Putamen (tissue), 1 donor: Measurements from ENCODE around the gene CMYA5.

Experiments used
- DNase-seq: peaks from one replicate; pipeline ENCODE4 v3.0.0-alpha.2; 2016; ENCODE audit warnings: low spot score

CMYA5 gene

GRCh38 chr5:79834754-79835714 is 145.4 kb downstream of the CMYA5 start:
- no peak for DNase-seq

- no peak for DNase-seq
Observed at GRCh38 chr5:79837761-79838551, 148.3 kb downstream of the CMYA5 start.

DNA sequence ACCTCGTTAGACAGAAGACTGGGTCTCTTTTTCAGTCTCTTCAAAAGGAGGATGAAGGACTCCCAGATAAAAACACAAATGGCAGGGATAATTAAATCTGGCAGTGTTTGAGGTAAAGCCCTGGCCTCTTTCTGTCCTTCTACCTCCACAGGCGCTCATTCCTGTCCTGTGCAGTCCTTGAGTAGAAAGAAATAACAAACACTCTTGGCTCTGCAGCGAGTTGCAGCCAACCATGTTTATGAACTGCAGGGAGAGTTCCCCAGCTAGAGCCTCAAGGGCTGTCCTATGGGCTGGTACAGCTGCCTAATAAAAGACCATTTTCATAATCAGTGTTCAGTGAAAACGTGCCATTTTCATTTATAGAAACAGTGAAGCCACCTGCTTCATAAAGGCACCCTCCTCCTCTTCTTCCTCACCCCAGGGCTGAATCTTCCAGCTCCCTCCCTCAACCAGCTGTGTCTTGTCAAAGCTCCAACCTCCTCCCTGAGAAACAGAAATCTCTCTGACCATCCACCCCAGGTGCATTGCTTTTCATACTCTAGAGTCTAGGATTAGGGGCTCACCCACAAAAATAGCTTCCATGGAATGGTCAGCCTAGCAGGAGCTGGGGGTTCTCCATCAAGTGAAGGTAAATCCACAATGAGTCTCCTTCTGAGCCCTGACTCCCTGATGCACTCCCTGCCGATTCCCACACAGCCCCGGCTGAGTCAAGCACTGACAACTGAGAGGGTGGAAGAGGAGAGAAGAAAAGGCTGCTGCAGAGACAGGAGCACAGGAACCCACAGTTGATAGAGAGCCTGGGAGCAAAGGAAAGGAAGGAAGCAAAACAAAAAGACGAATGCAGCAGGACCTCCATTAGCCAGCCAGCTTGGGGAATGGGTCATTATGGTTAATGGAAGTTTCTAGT is 150.7 kb downstream of the CMYA5 start:
- peak; percentile 76 for DNase-seq

GRCh38 chr5:79841172-79841571 is 151.5 kb downstream of the CMYA5 start:
- no peak for DNase-seq

GRCh38 chr5:79842006-79842881 is 152.6 kb downstream of the CMYA5 start:
- DNase-seq: no peak

DNA sequence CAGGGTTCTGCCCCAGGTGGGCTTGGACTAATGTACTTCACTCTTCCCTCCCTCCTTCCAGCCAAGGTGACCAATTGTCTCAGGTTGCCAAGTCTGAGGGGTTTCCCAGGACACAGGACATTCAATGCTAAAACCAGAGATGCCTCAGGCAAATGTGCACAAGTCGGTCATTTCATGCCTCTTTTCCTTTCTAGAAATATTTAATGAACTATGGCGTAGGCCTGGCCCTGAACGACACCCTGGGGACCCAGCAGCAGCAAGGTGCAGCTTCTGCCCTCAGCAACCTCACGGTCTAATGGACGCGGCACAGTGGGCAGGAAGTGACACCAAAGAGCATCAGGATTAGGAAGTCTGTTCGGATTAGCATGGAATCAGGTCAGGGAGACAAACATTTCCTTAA is 153.4 kb downstream of the CMYA5 start:
- DNase-seq: no peak

DNA sequence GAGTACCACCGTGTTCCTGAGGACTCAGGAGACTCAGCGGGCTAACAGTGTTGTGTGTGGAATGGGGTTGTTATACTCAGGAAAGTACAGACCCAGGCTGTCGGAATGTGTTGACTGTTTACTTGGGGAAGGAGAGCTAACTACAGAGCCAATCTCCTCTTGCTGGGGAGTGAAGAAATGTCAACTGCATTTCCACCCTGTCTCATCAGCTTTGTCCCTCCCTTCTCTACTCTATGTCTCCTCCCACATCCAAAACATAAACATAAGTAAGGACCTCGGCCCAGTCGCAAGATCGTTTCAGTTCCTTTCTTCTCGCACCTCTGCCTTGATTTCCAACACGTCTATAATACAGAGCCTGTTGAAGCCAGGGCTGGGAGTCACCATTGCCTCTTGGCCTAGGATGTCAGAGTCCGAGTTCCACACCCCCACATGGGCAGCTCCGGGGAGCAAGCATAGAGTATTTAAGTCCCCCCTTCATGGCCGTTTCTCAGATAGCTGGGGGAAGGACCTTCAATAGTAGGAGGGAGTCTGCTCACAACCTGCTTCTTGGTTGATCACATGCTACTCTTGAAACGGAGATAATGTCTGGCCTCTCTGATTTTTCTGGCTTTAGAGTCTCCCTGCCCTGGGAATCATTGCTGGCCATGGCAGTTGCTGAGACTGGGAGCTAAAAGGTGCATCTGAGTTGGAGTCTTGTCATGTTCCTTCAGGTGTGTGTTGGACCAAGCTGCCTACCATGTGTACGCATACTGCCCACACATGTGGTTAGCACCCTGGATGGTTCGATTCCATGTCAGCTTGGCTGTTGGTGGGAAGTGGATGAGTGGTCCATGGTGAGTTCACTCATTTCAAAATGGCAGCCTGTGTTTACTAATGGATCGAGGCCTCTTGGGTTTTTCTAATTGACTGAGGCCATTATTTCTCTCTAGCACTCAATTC is 154.1 kb downstream of the CMYA5 start:
- no peak for DNase-seq

- DNase-seq: no peak
Observed at GRCh38 chr5:79844571-79844970, 154.9 kb downstream of the CMYA5 start.

GRCh38 chr5:79845448-79846197 is 156.0 kb downstream of the CMYA5 start:
- DNase-seq: peak; percentile 63

DNA sequence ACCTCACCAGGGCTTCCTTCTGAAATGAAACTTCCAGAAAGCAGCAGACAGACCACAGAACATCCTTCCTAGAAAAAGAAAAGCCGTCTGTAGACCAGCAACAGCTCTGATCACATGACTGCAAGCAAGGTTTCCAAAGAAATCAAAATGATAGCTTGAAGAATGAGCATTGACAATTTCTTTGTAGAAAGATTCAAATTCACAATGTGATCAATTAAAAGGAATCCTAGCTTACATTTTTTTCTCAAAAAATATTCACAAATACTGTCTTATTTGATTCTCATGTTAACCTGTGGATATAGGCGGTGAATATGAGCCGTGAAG is 156.5 kb downstream of the CMYA5 start:
- no peak for DNase-seq

DNA sequence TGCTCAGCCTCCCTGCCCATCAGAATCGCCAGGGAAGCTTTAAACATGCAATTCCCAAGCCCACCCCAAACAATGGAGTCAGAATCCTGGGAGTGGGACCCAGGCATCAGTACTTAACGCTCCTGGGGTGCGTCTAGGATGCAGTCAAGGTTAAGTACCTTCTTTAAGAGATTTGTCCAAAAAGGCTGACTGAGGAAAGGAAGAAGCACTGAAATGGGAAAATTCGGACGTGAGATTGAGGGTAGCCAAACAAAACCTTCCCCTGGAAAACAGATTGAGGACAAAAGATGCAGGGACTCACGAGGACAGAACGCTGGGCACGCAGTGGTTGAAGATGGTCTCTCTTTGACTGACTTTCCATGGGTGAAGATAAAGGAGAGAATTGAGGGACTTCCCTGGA is 157.9 kb downstream of the CMYA5 start:
- no peak for DNase-seq

GRCh38 chr5:79849061-79849460 is 159.4 kb downstream of the CMYA5 start:
- no peak for DNase-seq
